ENCODE data around the gene GYPC. TPM values are rescaled to one million over a fixed set of nuclear protein-coding genes. Genes with fewer than 3 reads are reported as not detected.

The GYPC gene
- total RNA-seq, 4 donors from 2014 or later, result 19.1 to 40.2 (median 28.5) TPM

DNA sequence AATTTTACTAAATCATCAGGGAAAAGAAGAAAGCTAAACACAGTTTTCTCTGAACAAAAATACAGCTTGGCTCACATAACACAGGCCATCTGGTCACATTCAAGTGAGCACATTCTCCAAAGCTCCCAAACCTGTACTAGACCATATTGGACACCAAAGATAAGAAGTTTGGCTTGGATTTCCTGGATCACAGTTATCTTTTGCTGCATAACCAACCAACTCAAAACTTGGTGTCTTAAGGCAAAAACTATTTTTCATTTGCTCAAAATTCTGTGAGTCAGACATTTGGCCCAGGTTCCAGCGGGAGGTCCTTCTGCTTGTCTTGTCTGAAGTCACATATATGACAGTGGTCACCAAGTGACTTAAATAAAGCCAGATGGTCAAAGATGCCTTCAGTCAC lies 83.2 kb downstream of the GYPC start:
- H3K4me1 ChIP-seq, result peaks cover 0 to 4% (median 2%) of the 10 kb centered on the region in 4 donors
- no peak for DNase-seq
- peaks cover 0 to 4% of the 10 kb centered on the region in 2 donors for H3K9me3 ChIP-seq
- H3K36me3 ChIP-seq, result no peaks in the 10 kb centered on the region
- 89 to 100% methylated on average over 1 of the region's 1 CpG for WGBS, 2 donors (ENCODE audit: low coverage in 1 of 2)
- intact Hi-C loops (cut with DNase I; ENCODE audit: low total_unique reads) (no loop called here), in situ Hi-C loops (cut with MboI; ENCODE audit: low pct_ligation_motif_present in 1 of 4, low pct_unique_long_range_greater_than_20kb in 1 of 4, low sequenced_read_pairs in 3 of 4) (no loop called here)
- no peak overlapping the region for H3K4me3 ChIP-seq
- H3K27me3 ChIP-seq, result no peaks in the 10 kb centered on the region
- no peak overlapping the region for H3K27ac ChIP-seq
- TF ChIP-seq POLR2A (IDR thresholded peaks at IDR 0.05) (no peak), EP300 (IDR thresholded peaks at IDR 0.05; ENCODE audit: low read depth) (no peak), POLR2AphosphoS5 (IDR thresholded peaks at IDR 0.05) (no peak)
- TF ChIP-seq, protein P1, sequence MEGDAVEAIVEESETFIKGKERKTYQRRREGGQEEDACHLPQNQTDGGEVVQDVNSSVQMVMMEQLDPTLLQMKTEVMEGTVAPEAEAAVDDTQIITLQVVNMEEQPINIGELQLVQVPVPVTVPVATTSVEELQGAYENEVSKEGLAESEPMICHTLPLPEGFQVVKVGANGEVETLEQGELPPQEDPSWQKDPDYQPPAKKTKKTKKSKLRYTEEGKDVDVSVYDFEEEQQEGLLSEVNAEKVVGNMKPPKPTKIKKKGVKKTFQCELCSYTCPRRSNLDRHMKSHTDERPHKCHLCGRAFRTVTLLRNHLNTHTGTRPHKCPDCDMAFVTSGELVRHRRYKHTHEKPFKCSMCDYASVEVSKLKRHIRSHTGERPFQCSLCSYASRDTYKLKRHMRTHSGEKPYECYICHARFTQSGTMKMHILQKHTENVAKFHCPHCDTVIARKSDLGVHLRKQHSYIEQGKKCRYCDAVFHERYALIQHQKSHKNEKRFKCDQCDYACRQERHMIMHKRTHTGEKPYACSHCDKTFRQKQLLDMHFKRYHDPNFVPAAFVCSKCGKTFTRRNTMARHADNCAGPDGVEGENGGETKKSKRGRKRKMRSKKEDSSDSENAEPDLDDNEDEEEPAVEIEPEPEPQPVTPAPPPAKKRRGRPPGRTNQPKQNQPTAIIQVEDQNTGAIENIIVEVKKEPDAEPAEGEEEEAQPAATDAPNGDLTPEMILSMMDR (IDR thresholded peaks at IDR 0.05), result no peak

DNA sequence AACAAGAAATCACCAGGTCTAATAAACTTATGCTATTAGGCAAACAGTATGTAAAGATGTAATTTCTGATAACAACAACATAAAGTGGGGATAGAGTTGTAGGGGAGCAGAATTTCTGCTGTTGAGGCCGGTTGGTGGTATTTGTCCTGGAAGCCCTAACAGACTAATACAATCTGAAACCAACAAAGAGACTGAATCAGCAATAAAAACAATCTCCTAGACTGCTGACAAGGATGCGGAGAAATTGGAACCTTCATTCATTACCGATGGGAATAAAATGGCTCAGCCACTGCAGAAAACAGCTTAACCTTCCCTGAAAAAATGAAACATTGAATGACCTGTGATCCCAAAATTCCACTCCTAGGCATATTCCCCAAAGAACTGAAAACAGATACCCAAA lies 88.7 kb downstream of the GYPC start:
- Histone ChIP-seq H3K4me1 (no peaks in the 10 kb centered on the region), H3K27ac (no peak overlapping the region), H3K9me3 (peaks cover 0 to 4% of the 10 kb centered on the region in 2 donors), H3K36me3 (no peaks in the 10 kb centered on the region), H3K4me3 (no peak overlapping the region), H3K27me3 (no peaks in the 10 kb centered on the region)
- DNase-seq, result no peak
- 89 to 94% methylated on average over 2 to 3 of the region's 3 CpGs for WGBS, 2 donors (ENCODE audit: low coverage in 1 of 2)
- no peak for TF ChIP-seq POLR2AphosphoS5 (IDR thresholded peaks at IDR 0.05)
- TF ChIP-seq POLR2A (IDR thresholded peaks at IDR 0.05), result no peak
- TF ChIP-seq, protein P1 (IDR thresholded peaks at IDR 0.05), result no peak
- TF ChIP-seq EP300 (IDR thresholded peaks at IDR 0.05; ENCODE audit: low read depth), result no peak
- intact Hi-C loops (cut with DNase I; ENCODE audit: low total_unique reads), result no loop called here
- in situ Hi-C loops (cut with MboI; ENCODE audit: low pct_ligation_motif_present in 1 of 4, low pct_unique_long_range_greater_than_20kb in 1 of 4, low sequenced_read_pairs in 3 of 4), result no loop called here

Small RNAs within 50 kb of the gene (small RNA-seq; reads per million reads assigned to genes)
- gene RNU6-675P, result 0 reads per million in 4 donors

Other genes starting within 250 kb of the GYPC start
- not detected for gene TEX51, start 242.7 kb downstream of the GYPC start, total RNA-seq

All from transverse colon (tissue), 4 donors.